GM19193 (cell line): ENCODE results near the gene GRM2.

Experiments used
- POLR2A ChIP-seq: IDR thresholded peaks from 4 replicates; pipeline ENCODE4 v1.6.1; 2011; ENCODE audit not compliant: insufficient read depth, insufficient read length; ENCODE audit errors: extremely low read depth

GRM2 gene

DNA sequence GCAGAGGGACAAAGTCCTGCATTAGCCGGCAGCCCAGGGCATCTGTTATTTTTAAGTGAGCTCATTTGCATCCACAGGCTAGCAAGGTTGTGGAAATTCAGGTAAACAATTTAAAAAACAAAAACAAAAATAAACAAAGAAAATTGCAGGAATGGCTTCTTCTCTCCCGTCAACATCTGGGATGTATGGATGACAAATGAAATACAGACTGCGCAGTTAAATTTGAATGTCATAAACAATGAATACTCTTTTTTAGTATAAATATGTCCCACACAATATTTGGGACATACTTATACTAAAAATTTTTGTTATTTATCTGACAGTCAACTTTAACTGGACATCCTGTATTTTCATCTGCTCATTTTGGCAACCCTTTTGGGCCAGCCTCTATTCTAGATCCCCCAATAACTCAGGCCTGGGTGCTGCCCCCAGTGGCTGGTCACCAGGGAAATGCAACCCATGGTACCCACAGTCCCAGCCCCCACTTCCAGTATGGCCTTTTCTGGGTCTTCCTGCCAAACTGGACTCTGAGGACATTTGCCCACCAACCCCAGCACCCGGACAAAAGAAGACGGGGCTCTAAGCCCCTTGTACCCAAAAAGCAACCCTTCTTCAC is 12.7 kb downstream of the GRM2 start:
- no peak for TF ChIP-seq POLR2A

DNA sequence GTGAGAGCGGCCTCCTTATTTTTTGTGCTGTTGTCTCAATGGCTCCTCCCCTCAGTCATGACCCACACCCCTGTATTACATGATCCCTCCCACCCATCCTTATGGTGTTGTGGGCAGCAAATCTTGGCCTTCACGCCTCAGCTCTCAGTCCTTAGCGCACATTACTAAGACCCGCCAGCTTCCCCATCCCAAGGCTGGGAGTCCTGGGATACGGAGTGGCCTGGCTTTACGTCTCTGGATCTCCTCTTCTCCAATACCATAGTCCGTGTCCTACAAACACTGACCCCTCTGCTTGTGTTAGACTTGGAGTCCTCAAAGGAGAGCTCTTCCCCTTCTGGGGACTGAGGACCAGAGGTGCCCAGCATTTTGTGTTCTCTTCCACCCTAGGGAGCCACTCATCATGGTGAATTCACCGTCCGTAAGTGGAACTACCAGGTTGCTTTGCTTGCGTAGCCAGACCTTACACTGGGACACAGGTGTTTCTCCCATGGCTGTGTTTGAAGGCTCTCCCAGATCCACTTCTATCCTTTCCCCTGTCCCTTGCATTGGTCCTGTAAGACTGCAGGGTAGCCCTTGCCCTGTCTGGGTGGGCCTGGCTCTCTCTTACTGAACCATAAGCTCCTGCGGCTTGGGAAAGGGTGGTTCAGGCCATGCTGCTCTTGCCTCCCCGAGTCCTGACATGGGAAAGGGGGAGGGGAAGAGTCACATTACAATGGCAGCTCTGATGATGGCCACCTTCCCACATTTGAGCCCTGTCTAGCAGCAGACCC is 13.6 kb downstream of the GRM2 start:
- no peak for TF ChIP-seq POLR2A

DNA sequence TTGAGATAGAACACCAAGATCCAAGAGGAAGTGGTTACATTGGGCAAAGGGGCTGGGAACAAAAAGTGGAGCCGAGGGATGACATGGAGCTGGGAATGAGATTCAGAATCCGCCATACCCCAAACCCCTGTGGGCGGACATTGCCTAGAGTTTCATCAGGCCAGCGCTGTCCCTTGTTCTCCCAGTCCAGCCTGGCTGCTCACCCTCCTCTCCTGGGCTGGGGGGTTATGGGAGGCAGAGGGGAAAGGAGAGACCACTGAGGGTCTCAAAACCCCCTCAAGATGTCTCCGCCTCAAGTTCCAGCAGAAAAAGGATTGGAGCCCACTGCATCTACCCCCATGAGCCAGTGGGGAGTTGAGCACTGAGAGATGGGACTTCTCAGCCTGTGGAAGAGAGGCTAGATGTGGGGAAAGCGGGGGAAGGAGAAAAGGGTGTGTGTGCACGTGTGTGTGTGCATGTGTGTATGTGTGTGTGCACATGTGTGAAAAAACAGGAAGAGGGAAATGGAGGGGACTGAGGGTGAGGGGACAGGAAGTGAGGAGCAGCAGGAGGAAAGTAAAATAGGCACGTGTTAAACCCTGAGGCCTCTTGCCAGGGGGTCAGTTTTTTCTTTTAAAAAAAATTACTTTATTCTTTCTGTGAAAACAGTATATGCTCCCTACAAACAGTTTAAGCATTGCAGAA is 14.3 kb downstream of the GRM2 start:
- TF ChIP-seq POLR2A = no peak

DNA sequence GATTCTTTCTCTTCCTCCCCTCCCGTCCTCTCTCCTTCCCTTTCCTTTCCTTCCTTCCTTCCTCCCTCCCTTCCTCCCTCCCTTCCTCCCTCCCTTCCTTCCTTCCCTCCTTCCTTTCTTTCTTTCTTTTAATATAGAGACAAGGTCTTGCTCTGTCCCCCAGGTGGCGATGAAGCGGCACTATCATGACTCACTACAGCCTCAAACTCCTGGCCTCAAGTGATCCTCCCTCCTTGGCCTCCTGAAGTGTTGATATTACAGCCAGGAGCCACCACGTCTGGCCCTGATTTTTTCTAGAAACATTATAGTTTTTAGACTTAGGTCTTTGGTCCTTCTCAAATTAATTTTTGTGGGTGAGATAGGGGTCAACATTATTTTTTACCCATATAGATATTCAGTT is 15.5 kb downstream of the GRM2 start:
- TF ChIP-seq POLR2A = no peak

DNA sequence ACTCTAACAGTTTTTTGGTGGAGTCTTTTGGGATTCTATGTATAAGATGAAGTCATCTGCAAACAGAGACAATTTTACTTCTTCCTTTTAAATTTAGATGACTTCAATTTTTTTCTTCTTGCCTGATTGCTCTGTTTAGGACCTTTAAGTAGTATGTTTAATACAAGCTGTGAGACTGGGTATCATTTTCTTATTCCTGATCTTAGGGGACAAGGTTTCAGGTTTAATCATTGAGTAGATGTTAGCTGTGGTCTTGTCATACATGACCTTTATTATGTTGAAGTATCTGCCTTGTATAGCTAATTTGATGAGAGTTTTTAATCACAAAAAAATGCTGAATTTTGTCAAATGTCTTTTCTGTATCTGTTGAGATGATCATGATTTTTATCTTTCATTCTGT is 20.6 kb downstream of the GRM2 start:
- TF ChIP-seq POLR2A = no peak

DNA sequence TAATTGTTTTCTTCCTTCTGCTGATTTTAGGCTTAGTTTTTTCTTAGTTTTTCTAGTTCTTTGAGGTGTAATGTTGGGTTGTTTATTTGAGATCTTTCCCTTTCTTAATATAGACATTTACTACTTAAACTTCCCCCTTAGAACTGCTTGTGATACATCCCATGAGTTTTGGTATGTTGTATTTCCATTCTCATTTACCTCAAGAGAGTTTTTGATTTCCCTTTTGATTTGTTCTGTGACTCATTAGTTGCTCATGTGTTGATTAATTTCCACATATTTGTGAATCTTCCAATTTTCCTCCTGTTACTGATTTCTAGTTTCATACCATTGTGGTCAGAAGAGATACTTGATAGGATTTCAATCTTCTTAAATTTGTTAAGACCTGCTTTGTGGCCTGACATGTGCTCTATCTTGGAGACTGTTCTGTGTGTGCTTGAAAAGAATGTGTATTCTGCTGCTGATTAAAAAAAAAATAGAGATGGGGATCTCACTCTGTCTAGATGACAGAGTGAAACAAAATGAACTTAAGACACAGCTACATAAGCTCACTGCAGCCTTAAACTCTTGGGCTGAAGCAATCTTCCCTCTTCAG is 22.3 kb downstream of the GRM2 start:
- no peak for TF ChIP-seq POLR2A

DNA sequence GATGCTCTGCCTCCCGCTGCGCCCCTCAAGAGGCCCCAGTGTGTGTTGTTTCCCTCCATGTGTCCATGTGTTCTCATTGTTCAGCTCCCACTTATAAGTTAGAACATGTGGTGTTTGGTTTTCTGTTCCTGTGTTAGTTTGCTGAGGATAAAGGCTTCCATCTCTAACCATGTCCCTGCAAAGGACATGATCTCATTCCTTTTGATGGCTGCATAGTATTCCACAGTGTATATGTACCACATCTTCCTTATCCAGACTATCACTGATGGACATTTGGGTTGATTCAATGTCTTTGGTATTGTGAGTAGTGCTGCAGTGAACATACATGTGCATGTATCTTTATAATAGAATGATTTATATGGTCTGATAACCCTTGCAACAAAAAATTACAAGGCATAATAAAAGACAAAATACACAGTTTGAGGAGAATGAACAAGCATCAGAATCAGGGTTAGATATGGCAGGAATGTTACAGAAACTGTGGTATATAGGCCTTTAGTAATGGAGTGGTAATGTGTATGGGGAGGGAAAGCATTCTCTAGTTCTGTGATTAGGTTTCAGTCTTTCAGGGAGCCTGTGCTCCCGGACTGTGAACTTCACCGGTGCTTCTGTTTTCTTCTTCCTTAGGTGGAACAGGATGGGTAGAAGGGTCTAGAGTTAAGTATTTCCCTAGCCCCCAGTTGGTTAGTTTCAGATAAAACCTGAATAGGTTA is 27.1 kb downstream of the GRM2 start:
- TF ChIP-seq POLR2A = no peak

DNA sequence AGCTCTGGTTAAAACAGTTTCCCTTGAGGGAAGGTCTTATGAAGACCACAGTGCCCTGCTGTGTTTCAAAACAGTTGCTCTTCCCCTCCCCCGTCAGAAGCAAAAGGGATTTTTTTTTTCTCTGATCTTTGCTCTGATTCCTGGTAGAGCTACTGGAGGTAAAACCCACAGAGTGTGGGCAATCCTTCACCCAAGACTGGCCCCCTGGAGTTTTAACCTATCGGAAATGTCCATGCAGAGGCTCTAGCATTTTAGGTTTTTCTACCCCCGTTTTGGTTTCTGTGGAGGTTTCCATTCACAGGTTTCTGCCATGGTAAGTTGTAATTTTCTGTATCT is 27.7 kb downstream of the GRM2 start:
- no peak for TF ChIP-seq POLR2A

DNA sequence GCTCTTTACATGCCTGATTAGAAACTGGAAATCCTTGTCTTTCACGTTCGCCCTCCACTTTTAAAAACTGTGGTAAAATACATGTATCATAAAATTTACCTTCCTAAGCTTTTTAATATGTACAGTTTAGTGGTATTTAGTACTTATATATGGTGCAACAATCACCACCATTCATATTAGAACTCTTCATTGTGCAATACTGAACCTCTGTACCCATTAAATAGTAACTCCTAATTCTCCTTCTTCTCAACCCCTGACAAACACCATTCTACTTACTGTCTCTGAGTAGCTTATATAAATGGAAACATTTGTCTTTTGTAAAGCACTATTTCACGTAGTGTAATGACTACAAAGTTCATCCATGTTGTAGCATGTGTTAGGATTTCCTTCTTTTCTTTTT is 28.2 kb downstream of the GRM2 start:
- TF ChIP-seq POLR2A = no peak

DNA sequence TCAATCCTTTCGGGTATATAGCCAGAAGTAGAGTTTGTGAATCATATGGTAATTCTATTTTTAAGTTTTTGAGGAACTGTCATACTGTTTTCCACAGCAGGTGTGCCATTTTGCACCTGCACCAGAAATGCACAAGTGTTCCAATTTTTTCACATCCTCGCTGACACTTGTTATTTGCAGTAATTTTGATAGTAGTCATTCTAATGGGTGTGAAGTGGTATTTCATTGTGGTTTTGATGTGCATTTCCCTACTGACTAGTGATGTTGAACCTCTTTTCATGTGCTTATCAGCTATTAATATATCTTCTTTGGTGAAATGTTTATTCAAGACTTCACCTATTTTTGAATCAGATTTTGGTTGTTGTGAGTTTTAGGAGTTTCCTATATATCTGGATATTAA is 29.1 kb downstream of the GRM2 start:
- no peak for TF ChIP-seq POLR2A

DNA sequence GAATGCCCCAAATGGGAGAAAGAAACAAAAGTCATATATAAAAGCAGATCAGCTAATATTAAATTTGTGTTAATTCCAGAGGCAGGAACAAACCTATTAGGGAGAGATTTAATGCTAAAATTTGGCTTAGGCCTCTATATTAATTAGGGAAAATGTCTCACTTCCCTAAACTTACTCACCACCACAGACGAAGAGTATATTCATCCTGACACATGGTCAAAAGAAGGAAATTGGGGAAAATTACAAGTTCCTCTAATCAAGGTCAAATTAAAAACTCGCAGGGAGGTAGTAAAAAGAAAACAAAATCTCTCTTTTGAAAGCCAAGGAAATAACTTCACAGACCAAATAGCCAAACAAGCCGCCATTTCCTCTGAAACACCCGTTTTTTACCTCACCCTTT is 32.2 kb downstream of the GRM2 start:
- TF ChIP-seq POLR2A = no peak

DNA sequence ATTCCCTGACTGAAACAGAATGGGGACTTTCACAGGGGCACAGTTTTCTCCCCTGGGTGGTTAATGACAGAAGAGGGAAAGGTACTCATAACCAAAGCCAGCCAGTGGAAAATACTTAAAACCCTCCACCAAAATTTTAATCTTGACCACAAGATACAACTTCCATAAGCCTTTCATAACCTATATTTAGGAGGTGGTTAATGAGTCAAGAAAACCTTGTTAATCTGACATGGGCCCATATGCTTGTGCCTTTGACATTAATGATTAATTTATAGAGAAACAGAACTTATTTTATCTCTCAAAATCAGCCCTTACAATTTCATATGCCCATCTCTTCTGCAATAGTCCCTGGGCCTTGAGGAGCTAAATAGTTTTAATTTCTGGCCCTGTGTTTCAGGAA is 41.0 kb downstream of the GRM2 start:
- no peak for TF ChIP-seq POLR2A

DNA sequence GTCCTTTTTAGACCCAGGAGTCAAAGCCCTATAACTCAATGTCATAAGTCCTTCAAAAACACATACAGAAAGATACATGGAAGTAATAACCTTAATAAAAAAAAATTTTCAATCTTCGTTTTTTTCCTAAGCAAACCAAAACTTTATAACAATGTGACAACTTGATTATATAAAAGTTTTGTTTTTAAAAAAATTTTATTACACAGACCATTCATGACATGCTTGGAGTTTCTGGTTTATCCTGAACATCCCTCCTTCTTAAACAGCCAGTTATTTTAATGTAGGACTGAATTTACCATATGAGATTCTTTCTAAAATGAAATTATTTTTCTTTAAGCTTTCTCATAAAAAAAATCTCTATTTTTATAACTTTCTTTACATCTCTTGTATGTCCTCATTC is 41.5 kb downstream of the GRM2 start:
- no peak for TF ChIP-seq POLR2A

DNA sequence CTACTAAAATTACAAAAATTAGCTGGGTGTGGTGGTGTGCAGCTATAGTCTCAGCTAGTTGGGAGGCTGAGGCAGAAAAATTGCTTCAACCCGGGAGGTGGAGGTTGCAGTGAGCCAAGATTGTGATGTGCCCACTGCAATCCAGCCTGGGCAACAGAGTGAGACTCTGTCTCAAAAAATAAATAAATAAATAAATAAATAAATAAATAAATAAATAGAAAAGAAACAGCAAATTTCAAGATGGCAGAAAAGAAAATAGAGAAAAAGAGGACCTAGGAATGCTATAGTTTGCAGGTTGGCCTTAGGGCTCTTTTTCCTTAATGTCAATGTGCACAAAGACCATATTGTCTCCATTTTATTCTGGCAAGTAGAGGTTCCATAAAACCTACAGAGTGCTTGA is 44.0 kb downstream of the GRM2 start:
- no peak for TF ChIP-seq POLR2A

DNA sequence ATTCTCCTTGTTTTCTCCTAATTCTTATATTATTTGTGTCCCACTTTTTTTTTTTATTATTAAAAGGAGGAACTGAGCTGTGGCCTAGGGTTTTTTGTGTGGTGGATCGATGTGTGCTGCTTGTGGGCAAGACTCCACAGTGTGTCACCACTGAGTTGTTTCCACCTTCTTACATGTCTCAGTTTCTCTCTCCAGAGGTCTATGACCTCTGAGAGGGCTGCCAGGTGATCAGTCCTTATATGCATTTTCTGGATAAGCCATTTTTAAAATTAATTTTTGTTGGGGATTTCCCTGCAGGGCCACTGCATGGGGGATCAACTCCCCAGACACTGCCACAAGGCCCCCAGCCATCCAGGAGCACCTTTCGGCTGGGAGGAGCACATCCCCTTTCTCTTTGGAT is 44.4 kb downstream of the GRM2 start:
- no peak for TF ChIP-seq POLR2A

DNA sequence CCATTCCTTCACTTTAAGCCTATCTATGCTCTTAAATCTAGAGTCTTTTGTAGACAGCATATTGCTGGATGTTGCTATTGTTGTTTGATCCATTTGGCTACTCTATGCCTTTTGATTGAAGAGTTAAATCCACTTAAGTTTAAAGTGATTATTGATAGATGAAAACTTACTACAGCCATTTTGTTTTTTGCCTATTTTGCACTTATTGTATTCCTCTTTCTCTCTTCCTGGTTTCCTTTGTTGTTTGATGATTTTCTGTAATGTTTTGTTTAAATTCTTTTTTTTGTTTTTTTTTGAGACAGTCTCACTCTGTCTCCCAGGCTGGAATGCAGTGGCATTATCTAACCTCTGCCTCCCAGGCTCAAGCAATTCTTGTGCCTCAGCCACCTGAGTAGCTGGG is 52.3 kb downstream of the GRM2 start:
- TF ChIP-seq POLR2A = no peak
